ENCODE results near the gene PXDC1.

PXDC1 gene

GRCh38 chr6:3785745-3786098 lies 34.2 kb upstream of the PXDC1 start:
- no peak for TF ChIP-seq SIN3A (IDR thresholded peaks at IDR 0.05; ENCODE audit: borderline replicate concordance, insufficient read depth, low read length)
- TF ChIP-seq POLR2AphosphoS5 (IDR thresholded peaks at IDR 0.05; ENCODE audit: low read depth, low read length) = no peak
- no peak for TF ChIP-seq TAF1 (IDR thresholded peaks at IDR 0.05; ENCODE audit: borderline replicate concordance, insufficient read depth, low read length)
- TF ChIP-seq FOXP2 (optimal IDR thresholded peaks at IDR 0.05; ENCODE audit: borderline replicate concordance, extremely low read depth, extremely low read length, insufficient read depth) = no peak
- no peak for TF ChIP-seq REST (IDR thresholded peaks at IDR 0.05; ENCODE audit: insufficient read depth in 1 of 2, low read depth in 2 of 2, low read length in 2 of 2)

- TF ChIP-seq REST (IDR thresholded peaks at IDR 0.05; ENCODE audit: insufficient read depth in 1 of 2, low read depth in 2 of 2, low read length in 2 of 2) (no peak), SIN3A (IDR thresholded peaks at IDR 0.05; ENCODE audit: borderline replicate concordance, insufficient read depth, low read length) (no peak), TAF1 (IDR thresholded peaks at IDR 0.05; ENCODE audit: borderline replicate concordance, insufficient read depth, low read length) (no peak), FOXP2 (optimal IDR thresholded peaks at IDR 0.05; ENCODE audit: borderline replicate concordance, extremely low read depth, extremely low read length, insufficient read depth) (no peak), POLR2AphosphoS5 (IDR thresholded peaks at IDR 0.05; ENCODE audit: low read depth, low read length) (no peak)
Measured at GRCh38 chr6:3784885-3785744, 33.6 kb upstream of the PXDC1 start.

GRCh38 chr6:3784423-3784822 lies 32.9 kb upstream of the PXDC1 start:
- TF ChIP-seq TAF1 (IDR thresholded peaks at IDR 0.05; ENCODE audit: borderline replicate concordance, insufficient read depth, low read length) (no peak), SIN3A (IDR thresholded peaks at IDR 0.05; ENCODE audit: borderline replicate concordance, insufficient read depth, low read length) (no peak), POLR2AphosphoS5 (IDR thresholded peaks at IDR 0.05; ENCODE audit: low read depth, low read length) (no peak), FOXP2 (optimal IDR thresholded peaks at IDR 0.05; ENCODE audit: borderline replicate concordance, extremely low read depth, extremely low read length, insufficient read depth) (no peak), REST (IDR thresholded peaks at IDR 0.05; ENCODE audit: insufficient read depth in 1 of 2, low read depth in 2 of 2, low read length in 2 of 2) (no peak)

GRCh38 chr6:3782876-3783832 lies 31.6 kb upstream of the PXDC1 start:
- TF ChIP-seq POLR2AphosphoS5 (IDR thresholded peaks at IDR 0.05; ENCODE audit: low read depth, low read length) (no peak), FOXP2 (optimal IDR thresholded peaks at IDR 0.05; ENCODE audit: borderline replicate concordance, extremely low read depth, extremely low read length, insufficient read depth) (no peak), REST (IDR thresholded peaks at IDR 0.05; ENCODE audit: insufficient read depth in 1 of 2, low read depth in 2 of 2, low read length in 2 of 2) (no peak), SIN3A (IDR thresholded peaks at IDR 0.05; ENCODE audit: borderline replicate concordance, insufficient read depth, low read length) (no peak), TAF1 (IDR thresholded peaks at IDR 0.05; ENCODE audit: borderline replicate concordance, insufficient read depth, low read length) (no peak)

Data from PFSK-1 (cell line).